22Rv1 (cell line): ENCODE measurements around the gene NHERF2.

Experiments
- H3K27ac ChIP-seq: fragments of 450-650 bp; 2 replicates; pipeline ENCODE4 v1.5.1; 2017
- ZFX ChIP-seq: fragments of 450-650 bp; IDR thresholded peaks from 2 replicates; pipeline ENCODE4 v1.6.1; 2017; ENCODE audit warnings: antibody characterized with exemption, borderline replicate concordance
- TF ChIP-seq, protein P1 (sequence below): fragments of 450-650 bp; IDR thresholded peaks from 2 replicates; pipeline ENCODE4 v1.5.1; 2017; ENCODE audit warnings: mild to moderate bottlenecking

Gene NHERF2

DNA sequence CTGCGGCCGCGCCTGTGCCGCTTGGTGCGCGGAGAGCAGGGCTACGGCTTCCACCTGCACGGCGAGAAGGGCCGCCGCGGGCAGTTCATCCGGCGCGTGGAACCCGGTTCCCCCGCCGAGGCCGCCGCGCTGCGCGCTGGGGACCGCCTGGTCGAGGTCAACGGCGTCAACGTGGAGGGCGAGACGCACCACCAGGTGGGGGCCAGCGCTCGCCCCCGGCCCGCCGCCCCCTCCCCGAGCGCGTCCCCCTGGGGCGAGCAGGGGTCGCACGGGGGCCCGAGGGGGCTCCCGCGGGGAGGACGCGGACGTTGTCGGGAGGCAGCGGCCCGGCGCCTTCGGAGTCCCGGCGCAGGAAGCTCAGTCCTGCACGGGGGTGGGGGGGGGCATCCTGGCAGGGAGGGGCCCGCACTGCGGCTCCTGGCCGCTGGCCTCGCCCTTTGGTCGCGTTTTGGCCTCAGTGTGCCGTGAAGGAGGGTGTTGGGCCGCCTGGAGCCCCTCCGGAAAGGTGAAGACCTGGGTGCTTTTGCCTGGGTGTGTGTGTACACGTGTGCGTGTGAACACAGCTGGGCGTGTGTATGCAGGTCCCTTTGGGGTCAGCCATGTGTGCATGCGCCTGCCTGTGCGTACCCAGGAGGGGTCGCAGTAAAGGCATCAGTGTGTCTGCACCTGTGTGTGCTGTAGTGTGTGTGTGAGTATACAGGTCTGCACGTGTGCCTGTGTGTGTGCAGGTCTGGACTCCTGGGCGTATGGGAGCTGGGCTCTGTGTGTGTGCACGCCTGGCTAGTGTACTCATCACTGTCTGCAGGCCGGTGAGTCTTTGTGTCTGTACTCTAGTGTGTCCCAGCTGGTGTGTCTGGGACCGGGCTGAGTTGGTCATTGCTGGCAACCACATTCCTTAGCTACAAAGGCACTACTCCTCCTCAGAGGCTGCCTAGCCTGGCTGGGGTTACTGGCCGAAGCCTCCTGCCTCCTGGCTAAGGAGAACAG, 615 bp downstream of the NHERF2 start:
- no peak for TF ChIP-seq ZFX
- TF ChIP-seq, protein P1, sequence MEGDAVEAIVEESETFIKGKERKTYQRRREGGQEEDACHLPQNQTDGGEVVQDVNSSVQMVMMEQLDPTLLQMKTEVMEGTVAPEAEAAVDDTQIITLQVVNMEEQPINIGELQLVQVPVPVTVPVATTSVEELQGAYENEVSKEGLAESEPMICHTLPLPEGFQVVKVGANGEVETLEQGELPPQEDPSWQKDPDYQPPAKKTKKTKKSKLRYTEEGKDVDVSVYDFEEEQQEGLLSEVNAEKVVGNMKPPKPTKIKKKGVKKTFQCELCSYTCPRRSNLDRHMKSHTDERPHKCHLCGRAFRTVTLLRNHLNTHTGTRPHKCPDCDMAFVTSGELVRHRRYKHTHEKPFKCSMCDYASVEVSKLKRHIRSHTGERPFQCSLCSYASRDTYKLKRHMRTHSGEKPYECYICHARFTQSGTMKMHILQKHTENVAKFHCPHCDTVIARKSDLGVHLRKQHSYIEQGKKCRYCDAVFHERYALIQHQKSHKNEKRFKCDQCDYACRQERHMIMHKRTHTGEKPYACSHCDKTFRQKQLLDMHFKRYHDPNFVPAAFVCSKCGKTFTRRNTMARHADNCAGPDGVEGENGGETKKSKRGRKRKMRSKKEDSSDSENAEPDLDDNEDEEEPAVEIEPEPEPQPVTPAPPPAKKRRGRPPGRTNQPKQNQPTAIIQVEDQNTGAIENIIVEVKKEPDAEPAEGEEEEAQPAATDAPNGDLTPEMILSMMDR: peak; percentile 15; the same call in 1 of the 2 replicates
- peak overlapping the region; percentile 80 for H3K27ac ChIP-seq

DNA sequence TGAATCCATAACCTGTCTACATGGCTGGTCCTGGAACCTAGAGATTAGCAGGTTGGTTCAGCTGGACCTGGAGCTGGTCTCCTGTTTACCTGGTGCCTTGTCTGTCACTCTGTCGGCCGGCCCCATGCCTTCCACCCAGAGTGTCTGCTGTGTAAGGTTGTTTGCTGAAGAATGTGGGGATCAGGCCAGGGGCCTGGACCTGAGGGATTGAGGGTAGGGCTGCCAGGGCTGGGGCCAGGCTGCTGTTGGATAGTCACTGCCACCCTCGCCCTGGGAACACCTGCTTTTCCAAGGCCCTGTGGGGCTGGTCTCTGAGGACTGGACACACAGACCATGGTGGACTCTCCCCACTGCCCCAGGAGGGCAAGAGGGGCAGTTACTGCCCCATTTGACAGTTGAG, 1.4 kb downstream of the NHERF2 start:
- peak overlapping the region; percentile 80; the same call in 1 of the 2 replicates for H3K27ac ChIP-seq
- TF ChIP-seq, protein P1: no peak
- no peak for TF ChIP-seq ZFX

DNA sequence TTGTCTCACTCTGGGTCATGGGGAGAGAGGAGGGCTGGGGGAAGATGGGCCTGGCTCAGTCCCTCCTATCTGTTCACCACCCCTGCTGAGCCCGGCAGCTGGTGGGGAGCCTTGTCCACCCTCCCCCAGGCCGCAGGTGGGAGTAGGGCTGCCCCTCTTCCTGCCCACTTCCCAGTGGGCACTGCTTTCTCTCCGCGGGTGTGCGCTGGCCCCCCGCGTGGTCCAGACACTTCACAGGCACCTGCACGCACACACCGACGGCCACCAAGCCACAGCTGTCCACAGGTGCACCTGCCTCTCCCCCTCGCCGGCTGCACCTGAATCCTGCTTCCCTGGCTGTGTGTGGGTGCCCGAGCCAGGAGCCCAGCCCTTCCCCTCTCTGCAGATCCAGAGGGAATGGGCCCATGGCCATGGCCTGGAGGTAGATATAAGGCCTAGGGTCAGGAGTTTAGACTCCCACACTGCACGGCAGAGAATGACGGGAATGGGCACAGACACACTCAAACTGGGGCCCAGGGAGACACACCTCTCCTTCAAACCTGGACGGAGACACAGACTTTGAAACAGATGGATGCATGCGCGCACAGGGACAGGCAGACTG, 2.0 kb downstream of the NHERF2 start:
- TF ChIP-seq, protein P1: no peak
- TF ChIP-seq ZFX: no peak
- H3K27ac ChIP-seq: no peak overlapping the region

DNA sequence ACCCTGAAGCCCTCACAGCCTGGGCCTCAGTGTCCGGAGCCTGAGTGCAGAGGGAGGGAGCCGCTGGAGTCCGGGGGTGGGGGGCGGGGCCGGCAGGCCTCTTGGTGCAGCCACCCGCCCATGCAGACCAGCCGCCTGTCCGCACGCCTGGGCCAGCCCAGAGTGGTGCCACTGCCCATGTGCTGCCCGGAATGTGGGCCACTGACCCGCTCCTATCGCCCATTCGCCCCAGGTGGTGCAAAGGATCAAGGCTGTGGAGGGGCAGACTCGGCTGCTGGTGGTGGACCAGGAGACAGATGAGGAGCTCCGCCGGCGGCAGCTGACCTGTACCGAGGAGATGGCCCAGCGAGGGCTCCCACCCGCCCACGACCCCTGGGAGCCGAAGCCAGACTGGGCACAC, 2.6 kb downstream of the NHERF2 start:
- TF ChIP-seq, protein P1: no peak
- TF ChIP-seq ZFX: no peak
- H3K27ac ChIP-seq: no peak overlapping the region

DNA sequence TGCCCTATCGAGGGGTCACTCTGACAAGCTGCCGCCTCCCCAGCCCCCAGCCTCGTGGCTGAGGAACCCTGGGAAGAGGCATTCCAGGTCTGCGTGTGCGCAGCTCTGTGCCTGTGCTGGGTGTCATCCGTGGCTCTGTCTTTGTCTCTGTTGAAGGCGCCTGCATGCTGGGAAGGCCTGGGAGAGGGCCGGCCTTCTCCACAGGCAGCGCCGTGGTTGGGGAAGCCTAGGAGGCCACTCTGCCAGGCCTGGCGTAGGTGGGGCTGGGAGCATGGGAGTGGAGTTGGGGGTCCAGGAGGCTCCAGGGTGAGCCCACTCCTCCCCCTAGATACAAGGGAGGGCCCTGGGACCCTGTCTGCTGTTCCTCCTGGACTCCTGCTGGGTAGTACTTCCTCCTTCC, 3.3 kb downstream of the NHERF2 start:
- TF ChIP-seq ZFX: no peak
- TF ChIP-seq, protein P1: no peak
- no peak overlapping the region for H3K27ac ChIP-seq

DNA sequence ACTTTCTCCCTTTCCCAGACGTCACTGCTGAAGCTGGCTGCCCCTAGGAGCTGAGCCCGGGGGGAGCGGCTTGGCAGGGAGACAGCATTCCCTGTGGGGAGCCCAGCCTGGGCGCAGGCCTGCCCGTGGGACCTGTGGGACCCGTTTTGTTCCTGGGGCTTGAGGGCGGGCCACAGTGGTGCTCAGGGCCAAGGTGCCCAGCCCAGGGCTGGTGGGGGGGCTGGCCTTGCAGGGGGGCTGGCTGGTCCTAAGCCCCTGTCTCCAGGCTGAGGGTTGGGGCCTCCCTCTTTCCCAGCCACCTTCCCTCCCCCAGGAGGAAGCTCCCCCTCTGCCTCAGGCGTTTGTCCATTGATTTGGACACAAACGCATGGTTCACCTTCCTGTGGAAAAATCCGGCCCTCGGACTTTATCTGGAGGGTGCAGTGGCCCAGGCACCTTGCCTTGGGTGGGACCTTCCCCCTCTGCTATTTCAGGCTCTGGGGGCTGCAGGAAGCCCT, 4.4 kb downstream of the NHERF2 start:
- TF ChIP-seq ZFX: no peak
- TF ChIP-seq, protein P1: no peak
- H3K27ac ChIP-seq: no peak overlapping the region
